ENCODE data around the gene SMAD1.

Gene SMAD1

DNA sequence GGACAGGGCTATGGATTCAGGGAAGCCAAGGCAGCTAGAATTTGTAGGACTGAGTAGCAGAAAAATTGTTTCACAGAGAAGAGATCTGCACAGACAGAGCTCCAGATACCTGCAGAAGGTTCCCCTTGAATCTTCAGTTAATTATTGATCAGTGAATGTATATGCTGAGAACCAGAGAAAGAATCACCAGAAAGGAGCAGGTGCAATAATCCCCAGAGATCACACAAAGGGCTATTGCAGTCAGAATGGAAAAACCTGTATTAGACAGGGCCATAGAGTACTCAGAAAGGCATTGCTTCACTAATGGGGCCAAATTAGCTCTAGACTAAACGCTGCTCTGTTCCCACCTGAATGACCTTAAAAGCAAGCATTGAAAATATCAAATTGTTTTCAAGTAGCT is 35.5 kb upstream of the SMAD1 start:
- Histone ChIP-seq H3K4me3 (ENCODE audit: low read length) (no peak overlapping the region), H3K4me1 (ENCODE audit: low read length) (no peaks in the 10 kb centered on the region), H4K20me1 (ENCODE audit: insufficient read depth, low read length) (no peaks in the 10 kb centered on the region), H3K27me3 (ENCODE audit: low read depth, low read length) (no peaks in the 10 kb centered on the region), H3K36me3 (replicated peaks; ENCODE audit: low read depth, low read length) (no peaks in the 10 kb centered on the region), H3K9me3 (ENCODE audit: insufficient read depth, low read length) (0 out of 2 replicates have a peak, but pooled peaks cover 2% of the 10 kb centered on the region), H3K4me2 (ENCODE audit: low read length) (no peak overlapping the region), H2AFZ (ENCODE audit: low read depth, low read length) (no peak overlapping the region), H3K79me2 (ENCODE audit: low read length) (no peaks in the 10 kb centered on the region), H3K9ac (ENCODE audit: low read length) (no peak overlapping the region), H3K27ac (ENCODE audit: low read length) (no peak overlapping the region)
- TF ChIP-seq EZH2phosphoT487 (IDR thresholded peaks at IDR 0.05; ENCODE audit: low read depth) (no peak), CTCF (IDR thresholded peaks at IDR 0.05; ENCODE audit: low read depth, low read length) (no peak)

DNA sequence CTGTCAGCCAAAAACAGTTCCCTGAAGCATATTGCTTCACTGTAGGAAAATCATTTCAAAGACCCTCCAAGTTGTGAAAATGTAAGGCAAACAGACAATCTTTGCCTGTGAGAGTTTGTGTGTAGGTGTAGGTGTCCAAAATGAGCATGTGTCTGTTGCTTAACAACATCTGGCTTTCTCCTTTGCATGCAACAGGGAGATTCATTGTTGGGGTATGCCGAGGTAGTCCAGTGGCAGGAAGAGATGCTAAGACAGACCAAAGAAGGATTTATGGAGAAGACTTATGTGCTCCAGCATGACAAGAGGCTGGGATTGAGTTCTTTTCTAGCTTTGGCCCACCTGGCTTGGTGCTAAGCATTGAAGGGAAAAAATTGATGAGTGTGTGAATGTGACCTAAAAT is 29.8 kb upstream of the SMAD1 start:
- Histone ChIP-seq H3K9me3 (ENCODE audit: insufficient read depth, low read length) (no peaks in the 10 kb centered on the region), H3K9ac (ENCODE audit: low read length) (no peak overlapping the region), H3K4me3 (ENCODE audit: low read length) (no peak overlapping the region), H3K4me1 (ENCODE audit: low read length) (no peaks in the 10 kb centered on the region), H3K4me2 (ENCODE audit: low read length) (no peak overlapping the region), H3K79me2 (ENCODE audit: low read length) (no peaks in the 10 kb centered on the region), H3K27me3 (ENCODE audit: low read depth, low read length) (0 out of 2 replicates have a peak, but pooled peaks cover 4% of the 10 kb centered on the region), H3K27ac (ENCODE audit: low read length) (no peak overlapping the region), H3K36me3 (replicated peaks; ENCODE audit: low read depth, low read length) (no peaks in the 10 kb centered on the region), H4K20me1 (ENCODE audit: insufficient read depth, low read length) (no peaks in the 10 kb centered on the region), H2AFZ (ENCODE audit: low read depth, low read length) (no peak overlapping the region)
- TF ChIP-seq CTCF (IDR thresholded peaks at IDR 0.05; ENCODE audit: low read depth, low read length): no peak
- TF ChIP-seq EZH2phosphoT487 (IDR thresholded peaks at IDR 0.05; ENCODE audit: low read depth): no peak

DNA sequence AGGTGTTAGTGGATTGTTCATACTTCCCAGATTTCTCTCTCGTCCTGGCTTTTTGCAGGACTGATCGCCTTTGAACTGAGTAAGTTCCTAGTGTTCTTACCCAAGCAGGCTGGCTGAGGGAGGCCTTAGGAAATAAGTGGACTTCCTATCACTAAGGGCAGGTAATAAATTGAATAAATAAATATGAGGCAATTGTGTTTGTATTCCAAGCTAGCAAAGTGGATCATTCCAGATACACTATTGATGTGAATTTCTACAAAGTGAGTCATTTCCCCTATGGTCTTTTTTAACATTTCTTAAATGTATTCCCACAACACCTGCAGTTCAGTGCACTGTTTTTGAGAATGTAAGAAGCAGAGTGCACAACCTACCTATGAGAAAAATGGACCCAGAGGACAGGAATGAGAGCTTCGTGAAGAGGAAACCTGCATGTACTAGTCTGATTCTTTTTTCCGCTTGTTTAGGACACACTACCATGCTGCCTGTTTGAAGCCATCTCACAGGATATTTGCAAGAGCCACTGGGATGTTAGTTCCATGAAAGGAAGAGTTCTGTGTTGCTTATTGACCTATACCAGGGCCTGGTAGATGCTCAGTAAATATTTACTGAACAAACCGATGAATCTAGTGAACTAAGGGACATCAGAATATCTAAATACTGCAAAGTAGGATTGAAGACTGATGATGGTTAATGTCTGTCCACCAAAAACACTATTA is 29.0 kb upstream of the SMAD1 start:
- H4K20me1 ChIP-seq (ENCODE audit: insufficient read depth, low read length): no peaks in the 10 kb centered on the region
- H2AFZ ChIP-seq (ENCODE audit: low read depth, low read length): no peak overlapping the region
- no peak overlapping the region for H3K27ac ChIP-seq (ENCODE audit: low read length)
- no peaks in the 10 kb centered on the region for H3K4me1 ChIP-seq (ENCODE audit: low read length)
- 0 out of 2 replicates have a peak, but pooled peaks cover 4% of the 10 kb centered on the region for H3K27me3 ChIP-seq (ENCODE audit: low read depth, low read length)
- no peaks in the 10 kb centered on the region for H3K36me3 ChIP-seq (replicated peaks; ENCODE audit: low read depth, low read length)
- no peaks in the 10 kb centered on the region for H3K79me2 ChIP-seq (ENCODE audit: low read length)
- TF ChIP-seq EZH2phosphoT487 (IDR thresholded peaks at IDR 0.05; ENCODE audit: low read depth) (no peak), CTCF (IDR thresholded peaks at IDR 0.05; ENCODE audit: low read depth, low read length) (no peak)
- no peak overlapping the region for H3K4me3 ChIP-seq (ENCODE audit: low read length)
- H3K4me2 ChIP-seq (ENCODE audit: low read length): no peak overlapping the region
- H3K9ac ChIP-seq (ENCODE audit: low read length): no peak overlapping the region
- no peaks in the 10 kb centered on the region for H3K9me3 ChIP-seq (ENCODE audit: insufficient read depth, low read length)

- H3K9me3 ChIP-seq (ENCODE audit: insufficient read depth, low read length): no peaks in the 10 kb centered on the region
- H3K9ac ChIP-seq (ENCODE audit: low read length): no peak overlapping the region
- no peaks in the 10 kb centered on the region for H3K79me2 ChIP-seq (ENCODE audit: low read length)
- no peaks in the 10 kb centered on the region for H4K20me1 ChIP-seq (ENCODE audit: insufficient read depth, low read length)
- no peak overlapping the region for H3K27ac ChIP-seq (ENCODE audit: low read length)
- H3K27me3 ChIP-seq (ENCODE audit: low read depth, low read length): 0 out of 2 replicates have a peak, but pooled peaks cover 4% of the 10 kb centered on the region
- H3K4me3 ChIP-seq (ENCODE audit: low read length): no peak overlapping the region
- no peak overlapping the region for H3K4me2 ChIP-seq (ENCODE audit: low read length)
- no peak for TF ChIP-seq CTCF (IDR thresholded peaks at IDR 0.05; ENCODE audit: low read depth, low read length)
- H3K4me1 ChIP-seq (ENCODE audit: low read length): no peaks in the 10 kb centered on the region
- no peaks in the 10 kb centered on the region for H3K36me3 ChIP-seq (replicated peaks; ENCODE audit: low read depth, low read length)
- H2AFZ ChIP-seq (ENCODE audit: low read depth, low read length): no peak overlapping the region
These were observed 28.5 kb upstream of the SMAD1 start for GRCh38 chr4:145453163-145453520.
